ENCODE data around the gene CERT1.

GRCh38 chr5:75522542-75522941, 11.1 kb upstream of the CERT1 start:
- TF ChIP-seq POLR2AphosphoS5 (IDR thresholded peaks at IDR 0.05; ENCODE audit: low read depth, low read length) (no peak), POLR2A (IDR thresholded peaks at IDR 0.05; ENCODE audit: low read depth, low read length) (no peak), SPI1 (IDR thresholded peaks at IDR 0.05; ENCODE audit: low read depth, low read length) (no peak), TAF1 (IDR thresholded peaks at IDR 0.05; ENCODE audit: low read depth, low read length) (no peak), PAX5 (IDR thresholded peaks at IDR 0.05; ENCODE audit: insufficient read depth, low read length, severe bottlenecking) (no peak)

Data from GM12891 (cell line).